Neural cell (in vitro differentiated cells): ENCODE data around the gene DDX25. TPM values are rescaled to one million over a fixed set of nuclear protein-coding genes. Genes with fewer than 3 reads are reported as not detected.

Experiments used
- H2AFZ ChIP-seq: fragments of 200-600, 300-800 bp; sonication (generic), shearing (Covaris generic); 2 replicates; pipeline ENCODE4 v1.6.0; 2014; ENCODE audit warnings: low read depth, mild to moderate bottlenecking, antibody characterized with exemption, low read length, moderate library complexity
- H3F3A ChIP-seq: fragments of 200-600 bp; shearing (Covaris generic); 2 replicates; pipeline ENCODE4 v1.6.1; 2016; ENCODE audit warnings: mild to moderate bottlenecking, moderate library complexity, mixed read lengths, antibody characterized with exemption, low read length; ENCODE audit not compliant: insufficient read depth, poor library complexity, severe bottlenecking
- H3K27ac ChIP-seq: fragments of 200-600, 300-800 bp; sonication (generic), shearing (Covaris generic); 2 replicates; pipeline ENCODE4 v1.5.1; 2014; ENCODE audit warnings: mild to moderate bottlenecking, low read length, moderate library complexity
- H3K27me3 ChIP-seq: fragments of 300-800, 200-600 bp; sonication (generic), shearing (Covaris generic); 2 replicates; pipeline ENCODE4 v1.6.0; 2014; ENCODE audit warnings: mild to moderate bottlenecking, low read depth, low read length, moderate library complexity; ENCODE audit not compliant: insufficient read depth
- H3K36me3 ChIP-seq: fragments of 300-800, 200-600 bp; sonication (generic), shearing (Covaris generic); 2 replicates; pipeline ENCODE4 v1.5.1; 2014; ENCODE audit warnings: mild to moderate bottlenecking, antibody characterized with exemption, low read length, moderate library complexity; ENCODE audit not compliant: insufficient read depth
- H3K4me2 ChIP-seq: fragments of 300-800, 200-600 bp; sonication (generic), shearing (Covaris generic); 2 replicates; pipeline ENCODE4 v1.6.0; 2014; ENCODE audit warnings: mild to moderate bottlenecking, low read length
- H3K4me3 ChIP-seq: fragments of 300-800, 200-600 bp; sonication (generic), shearing (Covaris generic); 2 replicates; pipeline ENCODE4 v1.5.1; 2014; ENCODE audit warnings: mild to moderate bottlenecking, low read length, moderate library complexity
- H3K79me2 ChIP-seq: fragments of 200-600 bp; shearing (Covaris generic); replicated peaks from 2 replicates; pipeline ENCODE4 v1.6.0; 2014; ENCODE audit warnings: mild to moderate bottlenecking, low read length, moderate library complexity; ENCODE audit not compliant: insufficient read depth
- H3K9ac ChIP-seq: fragments of 300-800, 200-600 bp; sonication (generic), shearing (Covaris generic); 2 replicates; pipeline ENCODE4 v1.6.1; 2016; ENCODE audit warnings: mild to moderate bottlenecking, low read length, mixed read lengths
- H3K9me2 ChIP-seq: fragments of 200-600 bp; shearing (Covaris generic); 2 replicates; pipeline ENCODE4 v1.6.1; 2016; ENCODE audit warnings: mild to moderate bottlenecking, low read length, mixed read lengths; ENCODE audit not compliant: insufficient read depth
- H3K9me3 ChIP-seq: fragments of 200-600, 300-800 bp; sonication (generic), shearing (Covaris generic); 2 replicates; pipeline ENCODE4 v1.6.1; 2016; ENCODE audit warnings: mild to moderate bottlenecking, mixed run types, low read length, moderate library complexity, mixed read lengths
- H4K20me1 ChIP-seq: fragments of 200-600 bp; shearing (Covaris generic); 2 replicates; pipeline ENCODE4 v1.6.1; 2016; ENCODE audit warnings: mild to moderate bottlenecking, mixed run types; ENCODE audit not compliant: insufficient read depth
- EP300 ChIP-seq: fragments of 450-650 bp; conservative IDR thresholded peaks from 2 replicates; pipeline ENCODE4 v1.6.1; 2014; ENCODE audit warnings: antibody characterized with exemption, mild to moderate bottlenecking, moderate library complexity; ENCODE audit not compliant: poor library complexity, severe bottlenecking
- EZH2 ChIP-seq: fragments of 200-600, 300-800 bp; shearing (Covaris generic), sonication (generic); IDR thresholded peaks from 2 replicates; pipeline ENCODE4 v1.6.1; 2014; ENCODE audit warnings: antibody characterized with exemption, low read length, borderline replicate concordance, mild to moderate bottlenecking; ENCODE audit not compliant: insufficient read depth, poor library complexity, severe bottlenecking
- MXI1 ChIP-seq: fragments of 450-650 bp; conservative IDR thresholded peaks from 2 replicates; pipeline ENCODE4 v1.6.1; 2014; ENCODE audit warnings: antibody characterized with exemption, mild to moderate bottlenecking; ENCODE audit not compliant: poor library complexity, severe bottlenecking
- POLR2AphosphoS5 ChIP-seq: IDR thresholded peaks from 2 replicates; pipeline ENCODE4 v1.6.1; 2012
- RAD21 ChIP-seq: fragments of 450-650 bp; conservative IDR thresholded peaks from 2 replicates; pipeline ENCODE4 v1.6.1; 2014; ENCODE audit warnings: antibody characterized with exemption, mild to moderate bottlenecking, moderate library complexity
- SMC3 ChIP-seq: fragments of 450-650 bp; conservative IDR thresholded peaks from 2 replicates; pipeline ENCODE4 v1.6.1; 2014; ENCODE audit warnings: antibody characterized with exemption, mild to moderate bottlenecking, moderate library complexity; ENCODE audit not compliant: poor library complexity
- TAF1 ChIP-seq: IDR thresholded peaks from 2 replicates; pipeline ENCODE4 v1.6.1; 2012; ENCODE audit warnings: low read depth
- polyA plus RNA-seq: library from polyadenylated mRNA; depleted of rRNA; stranded (reverse); fragments of >200 nt; gene quantifications from 2 replicates; pipeline ENCODE4 v1.2.3, GENCODE V29; 2014
- TF ChIP-seq, protein P1 (sequence below): fragments of 450-650 bp; IDR thresholded peaks from 2 replicates; pipeline ENCODE4 v1.5.1; 2014; ENCODE audit warnings: antibody characterized with exemption, mild to moderate bottlenecking, moderate library complexity; ENCODE audit not compliant: poor library complexity, severe bottlenecking
- TF ChIP-seq, protein P2 (sequence below): IDR thresholded peaks from 2 replicates; pipeline ENCODE4 v1.6.1; 2012; ENCODE audit warnings: borderline replicate concordance

Gene DDX25
- polyA plus RNA-seq, 1 donor from 2014 or later, result 66.4 TPM

DNA sequence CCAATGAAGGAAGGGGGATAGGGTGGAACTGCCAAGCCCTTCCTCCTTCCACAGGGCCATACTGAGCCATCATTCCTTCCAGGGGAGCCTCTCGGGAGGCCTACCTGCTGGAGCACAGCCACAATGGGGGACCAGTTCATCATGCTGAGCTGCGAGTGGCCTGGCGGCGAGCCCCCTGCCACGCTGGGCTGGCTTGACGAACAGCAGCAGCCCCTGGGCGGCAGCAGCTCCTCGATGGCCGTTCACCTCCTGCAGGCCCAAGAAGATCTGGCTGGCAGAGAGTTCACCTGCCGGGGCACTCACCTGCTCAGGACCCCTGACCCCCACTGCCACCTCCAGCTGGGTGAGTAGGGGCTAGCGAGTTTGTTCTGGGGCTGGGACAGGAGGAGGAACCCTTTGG lies 47.4 kb downstream of the DDX25 start:
- H3K4me3 ChIP-seq, result no peak overlapping the region
- no peaks in the 10 kb centered on the region for H3K9me3 ChIP-seq
- no peaks in the 10 kb centered on the region for H3K27me3 ChIP-seq
- no peak overlapping the region for H2AFZ ChIP-seq
- no peaks in the 10 kb centered on the region for H3K9me2 ChIP-seq
- no peak overlapping the region for H3K9ac ChIP-seq
- H3F3A ChIP-seq, result no peaks in the 10 kb centered on the region
- H3K4me2 ChIP-seq, result no peak overlapping the region
- no peaks in the 10 kb centered on the region for H3K79me2 ChIP-seq
- no peak overlapping the region for H3K27ac ChIP-seq
- no peaks in the 10 kb centered on the region for H3K36me3 ChIP-seq
- H4K20me1 ChIP-seq, result no peaks in the 10 kb centered on the region
- TF ChIP-seq RAD21 (no peak), EZH2 (no peak), EP300 (no peak)

DNA sequence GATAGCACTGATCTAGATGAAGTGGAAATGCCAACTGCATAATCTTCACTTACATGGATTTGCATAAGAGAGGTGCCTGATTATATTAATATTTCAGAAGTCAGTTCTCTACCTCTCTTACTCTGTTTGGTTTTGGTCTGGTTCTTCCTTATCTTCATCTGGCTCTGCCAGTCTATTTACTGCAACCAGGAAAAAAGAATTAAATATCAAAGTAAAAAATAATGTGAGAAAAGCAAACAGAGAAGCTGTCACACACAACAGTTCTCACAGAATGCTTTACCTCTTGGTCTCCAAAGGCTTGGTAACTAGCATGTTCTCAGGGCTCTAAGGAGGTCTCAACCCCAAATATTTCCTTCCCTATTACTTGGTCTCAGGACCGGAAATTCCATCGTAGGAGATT lies 48.3 kb downstream of the DDX25 start:
- peaks cover 4% of the 10 kb centered on the region for H3K36me3 ChIP-seq
- H3K4me2 ChIP-seq, result no peak overlapping the region
- H3K4me3 ChIP-seq, result no peak overlapping the region
- H3K27ac ChIP-seq, result no peak overlapping the region
- no peak overlapping the region for H2AFZ ChIP-seq
- H4K20me1 ChIP-seq, result no peaks in the 10 kb centered on the region
- H3K9me2 ChIP-seq, result no peaks in the 10 kb centered on the region
- H3K79me2 ChIP-seq, result no peaks in the 10 kb centered on the region
- no peak for TF ChIP-seq MXI1
- TF ChIP-seq, protein P1, sequence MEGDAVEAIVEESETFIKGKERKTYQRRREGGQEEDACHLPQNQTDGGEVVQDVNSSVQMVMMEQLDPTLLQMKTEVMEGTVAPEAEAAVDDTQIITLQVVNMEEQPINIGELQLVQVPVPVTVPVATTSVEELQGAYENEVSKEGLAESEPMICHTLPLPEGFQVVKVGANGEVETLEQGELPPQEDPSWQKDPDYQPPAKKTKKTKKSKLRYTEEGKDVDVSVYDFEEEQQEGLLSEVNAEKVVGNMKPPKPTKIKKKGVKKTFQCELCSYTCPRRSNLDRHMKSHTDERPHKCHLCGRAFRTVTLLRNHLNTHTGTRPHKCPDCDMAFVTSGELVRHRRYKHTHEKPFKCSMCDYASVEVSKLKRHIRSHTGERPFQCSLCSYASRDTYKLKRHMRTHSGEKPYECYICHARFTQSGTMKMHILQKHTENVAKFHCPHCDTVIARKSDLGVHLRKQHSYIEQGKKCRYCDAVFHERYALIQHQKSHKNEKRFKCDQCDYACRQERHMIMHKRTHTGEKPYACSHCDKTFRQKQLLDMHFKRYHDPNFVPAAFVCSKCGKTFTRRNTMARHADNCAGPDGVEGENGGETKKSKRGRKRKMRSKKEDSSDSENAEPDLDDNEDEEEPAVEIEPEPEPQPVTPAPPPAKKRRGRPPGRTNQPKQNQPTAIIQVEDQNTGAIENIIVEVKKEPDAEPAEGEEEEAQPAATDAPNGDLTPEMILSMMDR, result no peak
- no peak for TF ChIP-seq RAD21
- TF ChIP-seq POLR2AphosphoS5, result no peak
- TF ChIP-seq EP300, result no peak
- TF ChIP-seq SMC3, result no peak
- TF ChIP-seq EZH2, result no peak
- TF ChIP-seq TAF1, result no peak
- TF ChIP-seq, protein P2, sequence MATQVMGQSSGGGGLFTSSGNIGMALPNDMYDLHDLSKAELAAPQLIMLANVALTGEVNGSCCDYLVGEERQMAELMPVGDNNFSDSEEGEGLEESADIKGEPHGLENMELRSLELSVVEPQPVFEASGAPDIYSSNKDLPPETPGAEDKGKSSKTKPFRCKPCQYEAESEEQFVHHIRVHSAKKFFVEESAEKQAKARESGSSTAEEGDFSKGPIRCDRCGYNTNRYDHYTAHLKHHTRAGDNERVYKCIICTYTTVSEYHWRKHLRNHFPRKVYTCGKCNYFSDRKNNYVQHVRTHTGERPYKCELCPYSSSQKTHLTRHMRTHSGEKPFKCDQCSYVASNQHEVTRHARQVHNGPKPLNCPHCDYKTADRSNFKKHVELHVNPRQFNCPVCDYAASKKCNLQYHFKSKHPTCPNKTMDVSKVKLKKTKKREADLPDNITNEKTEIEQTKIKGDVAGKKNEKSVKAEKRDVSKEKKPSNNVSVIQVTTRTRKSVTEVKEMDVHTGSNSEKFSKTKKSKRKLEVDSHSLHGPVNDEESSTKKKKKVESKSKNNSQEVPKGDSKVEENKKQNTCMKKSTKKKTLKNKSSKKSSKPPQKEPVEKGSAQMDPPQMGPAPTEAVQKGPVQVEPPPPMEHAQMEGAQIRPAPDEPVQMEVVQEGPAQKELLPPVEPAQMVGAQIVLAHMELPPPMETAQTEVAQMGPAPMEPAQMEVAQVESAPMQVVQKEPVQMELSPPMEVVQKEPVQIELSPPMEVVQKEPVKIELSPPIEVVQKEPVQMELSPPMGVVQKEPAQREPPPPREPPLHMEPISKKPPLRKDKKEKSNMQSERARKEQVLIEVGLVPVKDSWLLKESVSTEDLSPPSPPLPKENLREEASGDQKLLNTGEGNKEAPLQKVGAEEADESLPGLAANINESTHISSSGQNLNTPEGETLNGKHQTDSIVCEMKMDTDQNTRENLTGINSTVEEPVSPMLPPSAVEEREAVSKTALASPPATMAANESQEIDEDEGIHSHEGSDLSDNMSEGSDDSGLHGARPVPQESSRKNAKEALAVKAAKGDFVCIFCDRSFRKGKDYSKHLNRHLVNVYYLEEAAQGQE, result no peak
- no peak overlapping the region for H3K9ac ChIP-seq
- H3K9me3 ChIP-seq, result no peaks in the 10 kb centered on the region
- H3K27me3 ChIP-seq, result no peaks in the 10 kb centered on the region
- H3F3A ChIP-seq, result no peaks in the 10 kb centered on the region

DNA sequence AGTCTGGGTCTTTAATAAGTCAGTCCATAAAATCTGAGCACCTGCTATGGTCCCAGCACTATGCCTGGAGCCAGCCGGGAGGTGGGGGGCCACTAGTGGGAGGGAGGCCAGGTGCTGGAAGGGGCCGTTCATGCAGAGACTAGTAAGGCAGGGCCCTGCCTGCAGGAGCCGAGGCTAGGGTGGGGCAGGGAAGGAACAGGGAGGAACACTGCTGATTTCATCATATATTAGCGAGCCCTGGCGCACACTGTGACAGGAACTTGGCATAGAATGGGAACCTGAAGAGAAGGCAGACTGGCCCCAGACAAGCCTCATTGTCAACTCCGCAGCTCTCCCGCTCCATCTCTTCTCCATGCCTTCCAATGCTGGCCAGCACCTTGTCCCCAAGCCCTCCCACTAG lies 48.7 kb downstream of the DDX25 start:
- Histone ChIP-seq H3K9me2 (no peaks in the 10 kb centered on the region), H3K79me2 (no peaks in the 10 kb centered on the region), H3K4me3 (no peak overlapping the region), H3K36me3 (peaks cover 4% of the 10 kb centered on the region), H3K4me2 (no peak overlapping the region), H3K27me3 (no peaks in the 10 kb centered on the region), H3K9ac (no peak overlapping the region), H3K9me3 (no peaks in the 10 kb centered on the region), H3K27ac (no peak overlapping the region), H4K20me1 (no peaks in the 10 kb centered on the region), H3F3A (no peaks in the 10 kb centered on the region), H2AFZ (no peak overlapping the region)
- TF ChIP-seq RAD21 (no peak), MXI1 (no peak), POLR2AphosphoS5 (no peak), EZH2 (no peak), EP300 (no peak), TAF1 (no peak), SMC3 (no peak)
- TF ChIP-seq, protein P1, result no peak
- TF ChIP-seq, protein P2, result no peak
